GM12891 (cell line): Measurements from ENCODE around the gene COL4A2.
"Not testable (repeated sequence)": the region's sequence is repeated elsewhere in the genome, so short reads cannot be mapped to it uniquely, and the experiment has no call there.

Experiments used
- DNase-seq: peaks from one replicate; pipeline ENCODE4 v3.0.0; 2011; ENCODE audit warnings: low spot score; ENCODE audit not compliant: insufficient read length
- FAIRE-seq: peaks from 2 replicates; lab custom pipeline; 2011; peaks lifted over from hg19 to GRCh38; lab: Jason Lieb, UNC
- PAX5 ChIP-seq: IDR thresholded peaks from 2 replicates; pipeline ENCODE4 v1.6.1; 2011; ENCODE audit warnings: low read length, moderate library complexity, mild to moderate bottlenecking; ENCODE audit not compliant: insufficient read depth, severe bottlenecking
- POLR2A ChIP-seq: IDR thresholded peaks from 2 replicates; pipeline ENCODE4 v1.6.1; 2011; ENCODE audit warnings: low read depth, low read length, control low read depth
- POLR2AphosphoS5 ChIP-seq: IDR thresholded peaks from 2 replicates; pipeline ENCODE4 v1.6.1; 2011; ENCODE audit warnings: low read depth, low read length, control low read depth
- POU2F2 ChIP-seq: IDR thresholded peaks from 2 replicates; pipeline ENCODE4 v1.6.1; 2011; ENCODE audit warnings: low read depth, mild to moderate bottlenecking, control low read depth, low read length, moderate library complexity
- SPI1 ChIP-seq: IDR thresholded peaks from 2 replicates; pipeline ENCODE4 v1.6.1; 2011; ENCODE audit warnings: low read depth, low read length, control low read depth
- TAF1 ChIP-seq: IDR thresholded peaks from 2 replicates; pipeline ENCODE4 v1.6.1; 2011; ENCODE audit warnings: low read depth, low read length, control low read depth

COL4A2 gene

DNA sequence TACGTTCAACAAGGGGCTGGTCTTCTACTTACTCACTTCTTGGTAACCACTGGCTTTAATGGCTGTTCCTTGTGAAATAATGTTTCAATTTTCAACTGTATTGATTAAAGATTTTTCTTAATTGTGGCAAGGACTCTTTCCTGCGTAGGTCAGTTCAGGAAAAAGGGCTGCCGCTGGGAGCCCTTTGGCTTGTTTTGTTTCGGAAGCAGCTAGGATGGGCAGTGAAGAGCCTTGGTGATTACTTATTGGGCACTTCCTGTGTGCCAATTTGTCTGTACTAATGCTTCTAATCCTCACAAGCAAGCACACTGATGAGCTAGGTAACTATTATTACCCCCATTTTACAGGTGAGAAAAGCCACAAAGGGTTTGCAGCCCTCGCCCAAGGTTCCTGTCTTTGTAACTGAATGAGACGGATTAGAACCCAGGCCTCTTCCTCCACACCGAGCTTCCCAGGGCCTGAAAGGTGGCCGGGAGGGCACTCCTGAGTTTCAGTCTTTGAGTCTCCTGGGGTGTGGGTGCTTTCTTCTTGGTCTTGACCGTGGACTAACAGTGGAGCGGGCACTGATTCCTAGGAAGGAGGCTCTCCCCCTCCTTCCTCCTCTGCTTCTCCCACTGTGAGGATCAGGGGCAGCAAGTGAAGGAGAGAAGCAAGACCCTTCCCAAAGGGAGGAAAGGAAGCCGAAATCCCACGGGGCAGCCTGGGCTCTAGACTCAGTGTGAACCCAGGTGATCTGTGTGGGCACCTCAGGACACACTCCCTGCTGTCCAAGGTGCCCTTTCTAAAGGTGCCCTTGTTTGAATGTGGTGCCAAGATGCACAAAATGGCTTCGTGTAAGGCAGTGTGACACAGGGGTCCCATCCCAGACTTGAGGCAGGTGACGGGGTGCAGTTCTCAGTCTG lies 3.7 kb downstream of the COL4A2 start:
- FAIRE-seq, result no peak
- no peak for DNase-seq
- TF ChIP-seq PAX5, result no peak
- no peak for TF ChIP-seq POLR2A
- no peak for TF ChIP-seq POU2F2
- no peak for TF ChIP-seq POLR2AphosphoS5
- TF ChIP-seq SPI1, result no peak
- no peak for TF ChIP-seq TAF1

- FAIRE-seq (no peak), DNase-seq (no peak)
- TF ChIP-seq TAF1 (no peak), POLR2A (no peak), POLR2AphosphoS5 (no peak), POU2F2 (no peak), PAX5 (no peak), SPI1 (no peak)
Measured at GRCh38 chr13:110311443-110312338, 4.6 kb downstream of the COL4A2 start.

DNA sequence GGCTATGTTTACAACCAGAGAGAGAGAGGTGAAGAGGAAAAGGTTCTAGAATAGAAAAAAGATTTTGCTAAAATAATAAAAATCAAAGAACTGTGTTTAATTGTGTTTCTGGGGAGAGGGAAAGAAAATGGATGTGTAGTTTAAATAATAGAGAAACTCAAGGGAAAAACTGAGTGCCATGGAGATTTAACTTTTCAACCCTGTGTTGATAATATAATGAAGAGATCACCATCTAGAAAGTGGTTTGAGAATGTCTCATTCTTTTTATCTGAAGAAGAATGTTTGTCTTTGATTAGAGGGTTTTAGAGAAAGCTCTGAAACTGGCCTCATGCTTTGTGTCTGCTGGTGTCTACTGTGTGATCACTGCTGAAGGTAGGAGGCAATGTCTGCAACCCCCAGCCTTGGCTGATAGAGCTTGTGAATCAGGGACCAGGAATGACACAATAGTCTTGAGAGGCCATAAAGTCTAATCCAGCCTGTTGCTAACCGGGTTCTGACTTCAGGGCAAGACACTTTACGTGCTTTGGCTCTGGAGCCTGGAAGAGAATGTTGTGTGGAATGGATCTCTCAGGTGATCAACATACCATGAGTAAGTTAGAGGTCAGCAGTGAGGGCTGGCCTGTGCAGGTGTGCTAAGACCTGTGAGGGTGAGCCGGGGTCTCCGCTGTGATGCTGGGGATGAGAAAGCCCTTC lies 5.4 kb downstream of the COL4A2 start:
- TF ChIP-seq POU2F2 (no peak), POLR2A (no peak), POLR2AphosphoS5 (no peak), TAF1 (no peak), PAX5 (no peak), SPI1 (no peak)
- DNase-seq (no peak), FAIRE-seq (no peak)

GRCh38 chr13:110313261-110313660 lies 6.2 kb downstream of the COL4A2 start:
- DNase-seq, FAIRE-seq: not testable (repeated sequence)

- not testable (repeated sequence) for DNase-seq, FAIRE-seq
Measured at GRCh38 chr13:110313733-110314132, 6.6 kb downstream of the COL4A2 start.

- TF ChIP-seq POU2F2 (no peak), TAF1 (no peak), PAX5 (no peak), POLR2AphosphoS5 (no peak), SPI1 (no peak), POLR2A (no peak)
- DNase-seq (no peak), FAIRE-seq (no peak)
Measured at GRCh38 chr13:110314516-110315245, 7.6 kb downstream of the COL4A2 start.

- DNase-seq (no peak), FAIRE-seq (no peak)
- TF ChIP-seq POU2F2, result no peak
- no peak for TF ChIP-seq PAX5
- no peak for TF ChIP-seq POLR2AphosphoS5
- TF ChIP-seq POLR2A, result no peak
- no peak for TF ChIP-seq SPI1
- TF ChIP-seq TAF1, result no peak
Measured at GRCh38 chr13:110316196-110316595, 9.1 kb downstream of the COL4A2 start.

GRCh38 chr13:110317093-110317492 lies 10.0 kb downstream of the COL4A2 start:
- no peak for TF ChIP-seq PAX5
- no peak for TF ChIP-seq POLR2A
- no peak for TF ChIP-seq POLR2AphosphoS5
- TF ChIP-seq SPI1, result no peak
- TF ChIP-seq TAF1, result no peak
- no peak for TF ChIP-seq POU2F2
- DNase-seq (no peak), FAIRE-seq (no peak)
